ENCODE data around the gene LHFPL4.
"Not testable (repeated sequence)": the region's sequence is repeated elsewhere in the genome, so short reads cannot be mapped to it uniquely, and the experiment has no call there.

Gene LHFPL4

DNA sequence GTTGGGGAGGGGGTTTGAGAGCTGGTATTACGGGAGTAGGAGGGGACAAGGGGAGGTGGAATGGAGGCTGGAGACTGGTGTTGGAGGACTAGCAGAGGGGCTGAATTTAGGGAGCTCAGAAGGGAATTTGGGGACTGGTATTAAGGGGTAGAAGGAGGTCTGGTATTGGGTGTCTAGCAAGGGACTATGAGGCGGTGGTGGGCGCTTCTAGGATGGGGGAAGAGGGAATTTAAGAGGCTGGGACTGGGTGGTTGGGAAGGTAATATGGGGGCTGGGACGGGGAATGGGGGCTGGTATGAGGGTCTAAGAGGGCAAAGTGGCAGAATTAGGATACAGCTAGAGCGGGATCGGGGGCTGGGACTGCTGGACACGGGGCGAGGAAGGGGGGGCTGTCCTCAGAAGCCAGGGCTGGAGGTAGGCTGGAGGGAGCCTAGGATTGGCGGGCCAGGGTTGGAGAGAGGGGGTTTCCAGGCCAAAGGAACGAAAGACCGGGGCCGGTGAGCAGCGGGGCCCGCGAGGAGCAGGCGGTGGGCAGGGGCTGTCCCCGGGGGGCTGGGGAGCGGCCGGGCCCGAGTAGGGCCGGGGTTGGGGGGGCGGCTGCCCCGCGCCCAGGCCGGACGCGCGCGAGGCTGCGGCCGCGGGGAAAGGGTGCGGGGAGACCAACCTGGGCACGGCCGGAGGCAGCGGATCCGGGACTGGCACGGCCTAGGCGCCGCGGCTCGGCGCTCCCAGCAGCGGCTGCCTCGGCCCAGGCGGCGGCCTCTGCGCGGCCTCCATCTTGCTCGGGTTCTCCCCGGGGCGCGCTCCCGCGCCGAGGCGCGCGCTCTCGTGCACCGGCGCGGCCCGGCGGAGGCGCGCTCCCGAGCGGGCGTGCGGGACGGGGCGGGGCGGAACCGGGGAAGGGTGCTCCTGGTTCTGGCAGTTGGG lies at the start of gene LHFPL4:
Gene LHFPL4 (minus strand): TSS at position 802 of the 927 bp plus-strand sequence. CDS start 1,143 bp downstream, outside the sequence.
- no peak for DNase-seq

GRCh38 chr3:9602620-9603019 lies 49.0 kb upstream of the LHFPL4 start:
- no peak for DNase-seq

GRCh38 chr3:9601006-9601581 lies 47.5 kb upstream of the LHFPL4 start:
- not testable (repeated sequence) for DNase-seq

DNA sequence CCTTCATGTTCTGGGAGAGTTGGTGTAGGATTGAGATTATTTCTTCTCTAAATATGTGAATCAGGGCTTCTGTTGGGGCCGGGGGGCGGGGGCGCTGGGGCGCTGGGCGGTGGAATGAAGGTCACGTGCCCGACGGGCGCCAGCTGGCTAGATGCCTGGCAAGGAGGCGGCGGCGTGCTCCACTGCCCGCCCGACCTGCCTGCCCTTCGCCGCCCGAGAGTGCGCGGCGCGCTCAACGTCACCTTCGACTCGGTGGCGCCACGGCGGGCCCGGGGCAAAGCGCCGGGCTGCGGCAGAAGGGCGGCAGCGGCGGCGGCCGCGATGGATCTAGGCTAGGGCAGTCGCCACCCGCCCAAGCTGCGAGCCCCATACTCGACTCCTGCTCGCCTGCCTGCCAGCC lies 47.0 kb upstream of the LHFPL4 start:
- DNase-seq = no peak

DNA sequence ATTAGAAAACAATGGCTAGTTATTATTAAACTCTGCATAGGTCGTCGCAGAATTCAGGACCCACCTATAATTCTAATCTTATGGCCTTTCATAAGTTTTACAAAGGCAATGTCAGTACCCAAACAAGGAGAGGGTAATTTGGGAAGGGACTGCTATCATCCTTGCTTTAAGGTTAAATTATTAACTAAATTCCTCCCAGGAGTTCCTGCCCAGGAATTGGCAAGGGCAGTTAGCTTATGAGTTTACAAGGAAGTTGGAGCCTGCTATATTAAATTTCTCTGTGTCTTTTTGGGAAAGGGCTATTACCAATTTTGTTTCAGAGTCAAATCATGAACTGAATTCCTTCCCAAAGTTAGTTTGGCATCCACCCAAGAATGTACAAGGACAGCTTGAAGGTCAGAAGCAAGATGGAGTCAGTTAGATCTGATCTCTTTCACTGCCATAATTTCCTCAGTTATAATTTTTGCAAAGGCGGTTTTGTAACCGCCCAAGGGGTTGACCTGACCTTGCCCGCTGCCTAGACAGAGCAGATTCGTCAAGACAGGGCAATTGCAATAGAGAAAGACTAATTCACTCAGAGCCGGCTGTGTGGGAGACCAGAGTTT lies 45.3 kb upstream of the LHFPL4 start:
- no peak for DNase-seq

DNA sequence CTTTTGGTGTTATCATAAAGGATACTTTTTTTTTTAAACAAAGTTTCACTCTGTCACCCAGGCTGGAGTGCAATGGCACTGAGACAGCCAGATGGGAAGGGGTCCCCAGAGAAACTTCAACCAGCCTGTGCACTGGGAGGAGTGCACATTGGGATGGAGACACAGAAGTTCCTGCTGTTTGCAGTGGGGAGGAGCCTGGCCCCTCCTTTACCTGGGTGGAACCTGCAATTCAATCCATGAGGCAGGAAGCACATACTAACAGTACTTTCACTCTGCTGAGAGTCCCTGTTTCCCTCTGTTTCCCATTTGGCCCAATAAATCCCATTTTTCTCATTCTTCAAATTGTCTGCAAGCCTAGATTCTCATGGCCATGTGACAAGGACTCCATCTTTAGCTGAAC lies 42.3 kb upstream of the LHFPL4 start:
- DNase-seq = no peak

DNA sequence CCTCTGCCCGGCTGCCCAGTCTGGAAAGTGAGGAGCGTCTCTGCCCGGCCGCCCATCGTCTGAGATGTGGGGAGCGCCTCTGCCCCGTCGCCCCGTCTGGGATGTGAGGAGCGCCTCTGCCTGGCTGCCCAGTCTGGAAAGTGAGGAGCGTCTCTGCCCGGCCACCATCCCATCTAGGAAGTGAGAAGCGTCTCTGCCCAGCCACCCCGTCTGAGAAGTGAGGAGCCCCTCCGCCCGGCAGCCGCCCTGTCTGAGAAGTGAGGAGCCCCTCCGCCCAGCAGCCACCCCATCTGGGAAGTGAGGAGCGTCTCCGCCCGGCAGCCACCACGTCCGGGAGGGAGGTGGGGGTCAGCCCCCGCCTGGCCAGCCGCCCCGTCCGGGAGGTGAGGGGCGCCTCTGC lies 38.2 kb upstream of the LHFPL4 start:
- not testable (repeated sequence) for DNase-seq

- DNase-seq = no peak
Observed at GRCh38 chr3:9590282-9590791, 36.7 kb upstream of the LHFPL4 start.

DNA sequence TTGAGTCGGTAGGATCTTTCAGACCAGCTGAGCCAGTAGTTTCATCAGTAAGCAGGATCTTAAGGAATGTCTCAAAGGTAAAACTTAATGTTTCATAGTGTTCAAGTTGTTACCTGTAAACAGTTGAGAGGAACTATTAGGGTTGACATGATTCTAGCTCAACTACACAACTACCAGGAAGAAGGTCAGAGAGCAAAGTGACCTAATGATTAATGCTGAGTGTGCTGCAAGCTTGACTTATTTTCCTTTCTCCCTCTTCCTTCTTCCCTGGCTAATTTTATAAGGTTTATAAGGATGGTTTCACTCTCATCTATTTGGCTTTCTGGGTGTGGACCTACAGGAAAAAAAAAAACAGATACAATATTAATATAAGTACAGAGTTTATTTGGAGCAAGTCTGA lies 30.2 kb upstream of the LHFPL4 start:
- no peak for DNase-seq

DNA sequence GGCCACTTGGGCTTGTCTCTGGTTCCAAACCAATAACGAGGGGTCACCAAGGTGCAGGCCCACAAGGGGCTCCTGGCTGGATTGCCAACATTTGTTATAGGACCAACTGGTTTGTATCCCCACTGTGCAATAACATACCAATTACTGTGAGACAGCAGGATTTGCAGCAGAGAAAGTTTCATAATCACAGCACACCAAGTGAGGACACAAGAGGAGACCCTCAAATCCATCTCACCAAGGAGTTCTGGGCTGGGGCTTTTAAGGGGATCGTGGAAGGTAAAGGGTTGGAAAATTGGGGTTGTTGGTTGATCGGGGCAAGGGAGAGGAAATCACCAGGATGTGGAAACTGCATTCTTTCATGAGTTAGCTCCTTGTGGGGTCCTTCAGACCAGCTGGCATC lies 29.7 kb upstream of the LHFPL4 start:
- no peak for DNase-seq

DNA sequence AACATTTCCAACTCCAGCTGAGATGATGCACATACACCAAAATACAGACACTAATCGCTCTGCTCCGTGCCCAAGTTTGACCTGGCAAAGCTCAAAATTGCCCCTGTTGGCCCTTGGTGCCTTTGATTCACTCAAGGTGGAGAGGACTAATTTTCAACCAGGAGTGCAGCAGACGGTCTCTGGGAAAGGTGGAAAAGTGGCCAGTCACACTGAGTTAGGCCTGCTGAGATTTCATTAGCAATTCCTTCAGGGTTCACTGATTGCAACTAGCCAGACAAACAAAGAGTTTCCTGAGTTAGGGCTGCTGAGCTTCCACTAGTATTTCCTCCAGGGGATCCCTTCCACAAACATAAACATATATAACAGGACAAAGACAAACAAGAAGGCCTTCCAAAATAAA lies 28.7 kb upstream of the LHFPL4 start:
- DNase-seq = no peak

DNA sequence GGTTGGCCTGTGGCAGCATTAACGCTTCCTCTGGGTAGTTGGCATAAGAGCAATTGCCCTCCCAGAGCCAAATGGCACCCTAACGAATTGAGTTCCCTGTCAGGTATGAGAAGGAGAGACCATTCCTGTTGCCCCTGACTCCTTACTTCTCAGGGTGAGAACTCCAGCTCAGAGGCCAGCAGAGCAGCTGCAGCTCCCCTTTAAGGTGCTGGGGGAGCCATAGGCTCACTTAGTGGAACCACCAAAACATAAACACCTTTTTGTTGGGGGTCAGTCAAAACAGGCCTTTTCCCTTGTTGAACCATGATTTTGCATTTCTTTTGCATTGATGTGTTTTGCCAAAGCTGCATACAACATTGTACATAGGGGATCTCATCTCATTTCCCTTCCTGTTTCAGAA lies 28.1 kb upstream of the LHFPL4 start:
- DNase-seq = no peak

GRCh38 chr3:9569054-9569453 lies 15.4 kb upstream of the LHFPL4 start:
- DNase-seq = no peak

GRCh38 chr3:9565316-9565715 lies 11.7 kb upstream of the LHFPL4 start:
- DNase-seq = no peak

DNA sequence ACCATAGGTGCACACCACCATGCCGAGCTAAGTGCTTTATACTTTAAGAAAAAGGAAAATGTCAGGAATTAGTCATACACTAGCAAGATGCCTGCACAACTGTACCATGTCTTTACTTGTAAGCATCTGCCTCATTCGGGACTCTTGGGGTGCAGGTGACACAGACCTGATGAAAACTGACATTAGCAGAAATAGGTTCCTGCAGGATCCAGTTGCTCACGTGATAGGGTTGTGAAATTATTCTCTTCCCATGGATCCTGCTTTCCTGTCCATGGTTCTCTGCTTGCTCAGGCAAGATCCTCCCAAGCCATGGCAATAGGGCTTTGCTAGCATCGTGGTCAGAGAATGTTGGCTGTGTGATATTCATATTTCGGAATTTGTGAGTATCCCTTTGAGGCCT lies 10.2 kb upstream of the LHFPL4 start:
- no peak for DNase-seq

DNA sequence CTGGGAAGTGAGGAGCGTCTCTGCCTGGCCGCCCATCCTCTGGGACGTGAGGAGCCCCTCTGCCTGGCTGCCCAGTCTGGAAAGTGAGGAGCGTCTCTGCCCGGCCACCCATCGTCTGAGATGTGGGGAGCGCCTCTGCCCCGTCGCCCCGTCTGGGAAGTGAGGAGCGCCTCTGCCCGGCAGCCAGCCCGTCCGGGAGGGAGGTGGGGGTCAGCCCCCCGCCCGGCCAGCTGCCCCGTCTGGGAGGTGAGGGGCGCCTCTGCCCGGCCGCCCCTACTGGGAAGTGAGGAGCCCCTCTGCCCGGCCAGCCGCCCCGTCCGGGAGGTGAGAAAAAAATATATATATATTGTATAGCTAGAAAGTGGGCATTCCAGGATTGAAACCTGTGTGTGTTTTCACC lies 6.4 kb upstream of the LHFPL4 start:
- not testable (repeated sequence) for DNase-seq

DNA sequence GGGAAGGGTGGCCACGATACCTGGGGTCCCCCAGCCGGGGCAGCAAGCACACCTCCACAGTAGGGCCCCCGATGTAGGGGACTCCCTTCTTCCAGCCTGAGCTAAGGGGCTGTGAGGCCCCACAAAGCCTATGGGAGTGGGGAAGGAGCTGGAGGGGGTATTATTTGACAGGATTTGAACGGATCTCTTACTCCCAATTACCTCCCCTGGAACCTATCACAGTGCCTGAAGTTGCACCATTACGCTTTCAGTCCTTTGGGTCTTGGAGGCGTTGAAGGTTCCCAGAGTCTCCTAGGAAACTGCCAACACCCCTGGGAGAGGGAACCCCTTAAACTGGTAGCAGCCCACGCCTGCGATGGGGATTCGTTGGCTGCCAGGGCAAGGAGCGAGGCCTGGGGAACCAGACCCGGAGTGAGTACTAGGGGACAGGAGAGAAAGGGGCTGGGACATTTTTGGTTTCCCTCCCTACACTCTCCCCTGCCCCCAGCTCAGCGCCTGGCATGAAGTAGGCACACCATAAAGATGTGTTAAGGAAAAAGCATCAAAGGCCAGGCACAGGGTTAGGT lies 409 bp upstream of the LHFPL4 start:
- no peak for DNase-seq

GRCh38 chr3:9552252-9552999 lies 1.2 kb downstream of the LHFPL4 start:
- DNase-seq = no peak

GRCh38 chr3:9550999-9551398 lies 2.6 kb downstream of the LHFPL4 start:
- no peak for DNase-seq

DNA sequence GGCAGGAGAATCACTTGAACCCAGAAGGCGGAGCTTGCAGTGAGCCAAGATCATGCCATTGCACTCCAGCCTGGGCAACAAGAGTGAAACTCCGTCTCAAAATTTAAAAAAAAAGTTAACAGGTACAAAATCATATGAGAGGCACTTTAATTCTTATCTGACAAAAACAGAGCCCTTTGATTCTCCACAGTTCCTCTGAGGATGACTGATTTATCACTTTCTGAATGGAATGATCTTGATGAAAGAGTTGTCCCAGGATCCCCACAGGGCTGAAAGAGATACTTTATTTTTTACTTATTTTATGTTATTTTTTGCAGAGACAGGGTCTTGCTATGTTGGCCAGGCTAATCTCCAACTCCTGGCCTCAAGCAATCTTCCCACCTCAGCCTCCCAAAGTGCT lies 4.0 kb downstream of the LHFPL4 start:
- DNase-seq = no peak

DNA sequence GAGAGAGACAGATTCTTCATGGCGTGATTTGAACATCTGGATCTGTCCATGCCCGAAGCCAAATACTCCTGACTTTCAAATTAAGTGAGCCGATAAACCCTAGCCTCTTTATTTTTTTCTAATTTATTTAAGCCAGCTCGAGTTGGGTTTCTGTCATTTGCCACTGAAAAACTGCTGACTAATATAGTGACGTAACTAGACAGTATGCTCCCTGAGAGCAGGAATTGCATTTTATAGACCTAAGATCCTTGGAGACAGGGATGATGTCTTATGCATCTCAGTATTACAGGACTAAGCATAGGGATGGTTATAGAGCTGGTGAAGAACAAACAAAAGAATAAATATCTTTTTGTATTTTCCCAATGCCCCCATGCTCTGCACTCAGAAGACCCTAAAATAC lies 4.6 kb downstream of the LHFPL4 start:
- no peak for DNase-seq

DNA sequence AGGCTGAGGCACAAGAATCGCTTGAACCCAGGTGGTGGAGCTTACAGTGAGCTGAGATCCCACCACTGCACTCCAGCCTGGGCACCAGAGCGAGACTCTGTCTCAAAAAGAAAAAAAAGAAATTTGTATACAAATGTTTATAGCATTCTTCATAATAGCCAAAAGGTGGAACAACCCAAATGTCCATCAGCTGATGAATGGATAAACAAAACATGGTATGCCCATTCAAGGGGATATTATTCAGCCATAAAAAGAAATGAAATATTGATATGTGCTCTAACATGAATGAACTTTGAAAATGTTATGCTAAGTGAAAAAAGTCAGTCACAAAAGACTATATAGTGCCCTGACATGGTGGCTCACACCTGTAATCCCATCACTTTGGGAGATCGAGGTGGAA lies 11.4 kb downstream of the LHFPL4 start:
- no peak for DNase-seq

DNA sequence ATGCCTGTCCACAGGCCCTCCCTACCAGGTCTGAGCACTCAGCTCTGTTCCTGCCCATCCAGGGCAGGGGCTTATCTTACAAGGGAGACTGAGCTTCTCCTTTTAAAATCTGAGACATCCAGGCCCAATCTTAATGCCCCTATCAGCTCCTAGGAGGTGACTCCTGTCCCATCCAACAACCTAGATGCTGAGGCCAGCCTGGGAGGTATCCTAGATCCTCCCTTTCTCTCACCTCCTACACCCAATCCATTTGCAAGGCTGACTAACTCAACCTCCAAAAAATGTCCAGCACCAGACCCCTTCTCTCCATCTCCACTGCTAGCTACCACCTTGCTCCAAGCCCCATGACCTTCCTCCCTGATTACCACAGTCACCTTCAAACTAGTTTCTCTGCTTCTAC lies 17.4 kb downstream of the LHFPL4 start:
- no peak for DNase-seq

Data from AML-193 (cell line).